ENCODE results near the gene BATF3.

GRCh38 chr1:212650228-212650627 is 49.4 kb downstream of the BATF3 start:
- TF ChIP-seq, protein P1, sequence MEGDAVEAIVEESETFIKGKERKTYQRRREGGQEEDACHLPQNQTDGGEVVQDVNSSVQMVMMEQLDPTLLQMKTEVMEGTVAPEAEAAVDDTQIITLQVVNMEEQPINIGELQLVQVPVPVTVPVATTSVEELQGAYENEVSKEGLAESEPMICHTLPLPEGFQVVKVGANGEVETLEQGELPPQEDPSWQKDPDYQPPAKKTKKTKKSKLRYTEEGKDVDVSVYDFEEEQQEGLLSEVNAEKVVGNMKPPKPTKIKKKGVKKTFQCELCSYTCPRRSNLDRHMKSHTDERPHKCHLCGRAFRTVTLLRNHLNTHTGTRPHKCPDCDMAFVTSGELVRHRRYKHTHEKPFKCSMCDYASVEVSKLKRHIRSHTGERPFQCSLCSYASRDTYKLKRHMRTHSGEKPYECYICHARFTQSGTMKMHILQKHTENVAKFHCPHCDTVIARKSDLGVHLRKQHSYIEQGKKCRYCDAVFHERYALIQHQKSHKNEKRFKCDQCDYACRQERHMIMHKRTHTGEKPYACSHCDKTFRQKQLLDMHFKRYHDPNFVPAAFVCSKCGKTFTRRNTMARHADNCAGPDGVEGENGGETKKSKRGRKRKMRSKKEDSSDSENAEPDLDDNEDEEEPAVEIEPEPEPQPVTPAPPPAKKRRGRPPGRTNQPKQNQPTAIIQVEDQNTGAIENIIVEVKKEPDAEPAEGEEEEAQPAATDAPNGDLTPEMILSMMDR (IDR thresholded peaks at IDR 0.05): no peak
- TF ChIP-seq POLR2A (IDR thresholded peaks at IDR 0.05): no peak
- no peak for TF ChIP-seq EP300 (IDR thresholded peaks at IDR 0.05)
